Right lobe of liver (tissue), 6 donors: ENCODE measurements around the gene SMPD3. TPM values are rescaled to one million over a fixed set of nuclear protein-coding genes. Genes with fewer than 3 reads are reported as not detected.

ENCODE experiments used
- ATAC-seq, 4 donors: fragments of 200-7000 bp; cut with Tn5 transposase; one replicate each; pipeline ENCODE4 v1.9.1; 2020; ENCODE audit warnings: mild to moderate bottlenecking in 4 of 4, moderate library complexity in 4 of 4
- DNase-seq, 3 donors: peaks; one replicate each; pipeline ENCODE4 v3.0.0-alpha.2; 2020
- H3K27ac ChIP-seq, 3 donors: fragments of 200-600 bp; one replicate each; pipeline ENCODE4 v1.8.0; 2022
- H3K27me3 ChIP-seq, 2 donors: fragments of 200-600 bp; one replicate each; pipeline ENCODE4 v1.8.0; 2022
- H3K36me3 ChIP-seq, 4 donors: fragments of 200-600 bp; sonication (generic) in 1 of 4; one replicate each; pipeline versions ENCODE4 v1.5.1 to v1.8.0; 2017 to 2022; ENCODE audit warnings: control low read depth in 1 of 4
- H3K4me1 ChIP-seq, 4 donors: fragments of 200-600 bp; sonication (generic) in 1 of 4; one replicate each; pipeline versions ENCODE4 v1.5.1 to v1.8.0; 2017 to 2022; ENCODE audit warnings: control low read depth in 1 of 4
- H3K4me3 ChIP-seq, 3 donors: fragments of 200-600 bp; one replicate each; pipeline ENCODE4 v1.8.0; 2022
- H3K9me3 ChIP-seq, 4 donors: fragments of 200-600 bp; sonication (generic) in 1 of 4; one replicate each; pipeline versions ENCODE4 v1.5.1 to v1.8.0; 2017 to 2022; ENCODE audit warnings: control low read depth in 1 of 4
- CTCF ChIP-seq, 4 donors: fragments of 200-600 bp in 3 of 4; fragments of 450-650 bp in 1 of 4; IDR thresholded peaks; one replicate each; pipeline versions ENCODE4 v1.5.1 to v1.8.0; 2016 to 2022; ENCODE audit warnings: antibody characterized with exemption in 4 of 4, mild to moderate bottlenecking in 2 of 4
- POLR2A ChIP-seq: fragments of 450-650 bp; IDR thresholded peaks from one replicate; pipeline ENCODE4 v1.6.1; 2017; ENCODE audit warnings: antibody characterized with exemption, mild to moderate bottlenecking
- WGBS: methylation state at CpG from one replicate; pipeline ENCODE4 v1.1.6; 2018; ENCODE audit warnings: low coverage, low lambda C conversion rate; ENCODE audit not compliant: insufficient coverage; ENCODE audit errors: missing lambda C conversion rate; 5-methylcytosine and 5-hydroxymethylcytosine counted together
- intact Hi-C, 2 donors: fragments of 100-400 bp; cut with DNase I; formaldehyde crosslinking; loops; one replicate each; pipeline versions ENCODE4 v1.11.2 to v1.14.1; 2022
- total RNA-seq, 6 experiments: library from RNA; depleted of rRNA in 2 of 6; stranded (reverse); fragments of >200 nt in 2 of 6; fragmentation: NEBNext Ultra II Directional in 3 of 6; extraction: Animal tissue kit (Norgen Biotek cat#: 25700) in 3 of 6; gene quantifications; one replicate each; pipeline versions ENCODE4 v1.1.0 to v1.2.4, GENCODE V29; 2016 to 2023
- donor health status: DM: no; HTN: yes; CAD: no.
- donor health status: DM: no; HTN: no; CAD: no.
- donor health status: DM: no; HTN: no; CAD: no.
- donor health status: DM: no; HTN: yes; CAD: no.
- donor health status: DM: no; HTN: yes; CAD: no.

The SMPD3 gene
- total RNA-seq, 6 experiments from 2014 or later, result 0.18 to 27.2 (median 5.0) TPM

GRCh38 chr16:68450741-68451255 lies 2.5 kb upstream of the SMPD3 start:
- H3K4me3 ChIP-seq, result no peak overlapping the region
- peaks cover 0 to 11% (median 5%) of the 10 kb centered on the region in 4 donors for H3K4me1 ChIP-seq
- no peaks in the 10 kb centered on the region for H3K9me3 ChIP-seq
- no peaks in the 10 kb centered on the region for H3K27me3 ChIP-seq
- ATAC-seq, result no peak
- no peak overlapping the region for H3K27ac ChIP-seq
- intact Hi-C loops, result no loop called here
- TF ChIP-seq CTCF (IDR thresholded peaks at IDR 0.05), result no peak
- TF ChIP-seq POLR2A, result no peak
- H3K36me3 ChIP-seq, result no peaks in the 10 kb centered on the region
- WGBS, result 83% methylated on average over 2 of the region's 3 CpGs
- no peak for DNase-seq

GRCh38 chr16:68447653-68448359 lies 502 bp downstream of the SMPD3 start:
- no peaks in the 10 kb centered on the region for H3K36me3 ChIP-seq
- TF ChIP-seq POLR2A, result no peak
- no peak for TF ChIP-seq CTCF (IDR thresholded peaks at IDR 0.05)
- no peaks in the 10 kb centered on the region for H3K9me3 ChIP-seq
- 4% methylated on average over 16 of the region's 36 CpGs for WGBS
- intact Hi-C loops, result loop anchor here in 1 of 2 donors (5.0 kb wide), 1 partner anchor 59 kb away; no protein-coding TSS in a partner anchor
- H3K4me3 ChIP-seq, result peak overlapping the region; percentile 30 to 53 (median 49)
- peak in 2 of 3 donors; percentile 23 to 61 for DNase-seq
- no peaks in the 10 kb centered on the region for H3K27me3 ChIP-seq
- no peak for ATAC-seq
- H3K27ac ChIP-seq, result no peak overlapping the region
- H3K4me1 ChIP-seq, result peaks cover 0 to 11% (median 5%) of the 10 kb centered on the region in 4 donors

DNA sequence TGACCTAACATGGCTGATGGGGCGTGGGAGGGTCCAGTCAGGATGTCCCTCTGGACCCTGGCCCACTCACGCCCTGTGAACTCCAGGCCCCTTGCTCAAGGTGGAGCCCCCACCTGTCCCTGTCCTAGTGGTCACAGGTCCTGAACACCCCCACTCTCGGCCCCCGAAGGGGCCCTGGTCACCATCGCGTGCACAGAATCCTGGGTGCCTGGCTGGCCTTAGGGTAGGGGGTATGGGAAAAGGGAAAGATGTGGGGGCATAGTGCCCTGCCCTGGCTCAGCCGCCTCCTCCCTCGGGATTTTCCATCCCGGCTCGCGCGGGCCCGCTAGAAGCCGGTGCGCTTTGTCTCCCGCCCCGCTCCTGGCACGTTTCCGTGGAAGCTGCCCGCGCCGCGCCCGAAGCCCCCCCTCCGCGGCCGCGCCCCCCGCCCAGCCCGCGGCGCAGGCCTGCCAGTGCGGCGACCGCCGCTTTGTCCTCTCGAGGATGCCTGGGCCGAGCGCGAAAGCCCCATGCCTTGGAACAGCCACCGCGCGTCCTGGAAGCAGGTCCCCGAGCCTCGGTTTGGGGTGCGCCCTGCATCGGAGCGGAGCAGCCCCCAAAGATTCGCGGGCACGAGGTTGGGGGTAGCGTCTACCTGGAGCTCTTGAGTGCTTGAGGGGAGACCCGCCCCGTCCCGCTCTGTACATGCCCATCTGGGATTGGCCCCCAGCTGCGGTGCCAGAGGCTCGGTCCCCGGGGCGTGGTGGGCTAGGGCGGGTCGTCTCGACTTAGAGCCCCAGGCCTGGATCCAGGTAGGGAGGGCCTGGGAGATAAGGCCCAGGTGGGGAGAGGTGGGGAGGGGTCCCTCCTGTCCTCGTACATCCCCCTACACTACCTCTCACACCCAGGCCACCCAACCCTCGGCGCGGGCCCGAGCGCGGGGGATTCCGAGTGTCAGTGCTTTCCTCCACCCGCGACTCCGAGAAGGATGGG lies 1.3 kb downstream of the SMPD3 start:
- ATAC-seq (no peak), DNase-seq (peak in 2 of 3 donors; percentile 23 to 49)
- WGBS, result 16% methylated on average over 20 of the region's 73 CpGs
- no peaks in the 10 kb centered on the region for H3K9me3 ChIP-seq
- H3K36me3 ChIP-seq, result no peaks in the 10 kb centered on the region
- H3K4me1 ChIP-seq, result peaks cover 0 to 11% (median 5%) of the 10 kb centered on the region in 4 donors
- H3K4me3 ChIP-seq, result no peak overlapping the region
- H3K27ac ChIP-seq, result no peak overlapping the region
- H3K27me3 ChIP-seq, result no peaks in the 10 kb centered on the region
- intact Hi-C loops, result loop anchor here in 1 of 2 donors (5.0 kb wide), 1 partner anchor 60 kb away; no protein-coding TSS in a partner anchor
- no peak for TF ChIP-seq POLR2A
- no peak for TF ChIP-seq CTCF (IDR thresholded peaks at IDR 0.05)

- no peaks in the 10 kb centered on the region for H3K36me3 ChIP-seq
- no peak overlapping the region for H3K4me3 ChIP-seq
- no peaks in the 10 kb centered on the region for H3K27me3 ChIP-seq
- WGBS, result 0% methylated on average over 1 of the region's 1 CpG
- DNase-seq, result peak in 2 of 3 donors; percentile 33 to 71
- H3K27ac ChIP-seq, result no peak overlapping the region
- no peaks in the 10 kb centered on the region for H3K9me3 ChIP-seq
- ATAC-seq, result peak; percentile 19 to 49 (median 44)
- TF ChIP-seq CTCF (IDR thresholded peaks at IDR 0.05) (peak; percentile 45 to 70 (median 52)), POLR2A (no peak)
- intact Hi-C loops, result loop anchor here in 1 of 2 donors (5.0 kb wide), 1 partner anchor 62 kb away; no protein-coding TSS in a partner anchor
- peaks cover 0 to 11% (median 5%) of the 10 kb centered on the region in 4 donors for H3K4me1 ChIP-seq
Measured at GRCh38 chr16:68445458-68445857, 2.9 kb downstream of the SMPD3 start.
